ENCODE data around the gene AGAP5.
"Not testable (repeated sequence)": the region's sequence is repeated elsewhere in the genome, so short reads cannot be mapped to it uniquely, and the experiment has no call there.

DNA sequence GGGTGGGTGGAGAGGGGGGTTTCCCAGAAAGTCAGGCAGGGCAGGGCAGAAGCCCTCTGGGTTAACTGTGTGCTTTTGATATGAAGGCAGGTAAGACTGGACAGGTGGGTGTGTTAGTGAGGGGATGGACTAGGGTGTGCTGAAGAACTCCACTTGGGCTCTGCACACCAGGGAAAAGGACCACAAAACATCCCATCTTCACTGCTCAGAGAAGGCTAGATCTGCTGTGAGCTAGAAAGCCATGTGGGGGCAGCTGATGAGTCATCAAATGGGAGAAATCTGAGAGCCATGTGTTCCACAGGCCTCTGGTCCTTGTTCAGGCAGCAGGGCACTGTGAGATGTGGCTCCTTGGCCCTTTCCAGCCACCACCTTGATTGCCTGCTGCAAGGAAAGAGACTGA, 9.7 kb upstream of the AGAP5 start:
- TF ChIP-seq POLR2A (IDR thresholded peaks at IDR 0.05; ENCODE audit: low read depth, low read length); POLR2AphosphoS5 (IDR thresholded peaks at IDR 0.05; ENCODE audit: low read depth, low read length); TAF1 (IDR thresholded peaks at IDR 0.05; ENCODE audit: borderline replicate concordance, low read depth, low read length): not testable (repeated sequence)

Measured in GM12892 (cell line).